IPS-18c (cell line): ENCODE results near the gene HSPA14.
"Not testable (repeated sequence)": the region's sequence is repeated elsewhere in the genome, so short reads cannot be mapped to it uniquely, and the experiment has no call there.

Experiments
- H3K4me3 ChIP-seq: 2 replicates; pipeline ENCODE4 v1.7.0; 2013; ENCODE audit warnings: low read depth, mild to moderate bottlenecking, low read length, moderate library complexity; ENCODE audit not compliant: insufficient read depth
- H3K9me3 ChIP-seq: one replicate; pipeline ENCODE4 v1.6.1; 2013; ENCODE audit warnings: mild to moderate bottlenecking, low read length, moderate library complexity; ENCODE audit not compliant: control insufficient read depth, insufficient read depth

The HSPA14 gene

GRCh38 chr10:14826076-14826829, 11.9 kb upstream of the HSPA14 start:
- Histone ChIP-seq H3K4me3 (no peak overlapping the region), H3K9me3 (no peaks in the 10 kb centered on the region)

- Histone ChIP-seq H3K4me3 (no peak overlapping the region), H3K9me3 (no peaks in the 10 kb centered on the region)
Measured at GRCh38 chr10:14833106-14833505, 5.0 kb upstream of the HSPA14 start.

GRCh38 chr10:14836208-14836607, 1.9 kb upstream of the HSPA14 start:
- Histone ChIP-seq H3K4me3 (no peak overlapping the region), H3K9me3 (no peaks in the 10 kb centered on the region)

- Histone ChIP-seq H3K9me3 (no peaks in the 10 kb centered on the region), H3K4me3 (peak overlapping the region; percentile 83; the same call in 1 of the 2 replicates)
Measured at GRCh38 chr10:14837003-14837756, 926 bp upstream of the HSPA14 start.

GRCh38 chr10:14838582-14839304, 637 bp downstream of the HSPA14 start:
- H3K4me3 ChIP-seq = peak overlapping the region; percentile 83
- no peaks in the 10 kb centered on the region for H3K9me3 ChIP-seq

- no peaks in the 10 kb centered on the region for H3K9me3 ChIP-seq
- H3K4me3 ChIP-seq = peak overlapping the region; percentile 83
Measured at GRCh38 chr10:14839305-14839695, 1.2 kb downstream of the HSPA14 start.

- no peaks in the 10 kb centered on the region for H3K9me3 ChIP-seq
Measured at GRCh38 chr10:14840178-14840577, 2.1 kb downstream of the HSPA14 start.

GRCh38 chr10:14843327-14843988, 5.4 kb downstream of the HSPA14 start:
- H3K9me3 ChIP-seq = no peaks in the 10 kb centered on the region
- no peak overlapping the region for H3K4me3 ChIP-seq

More at GRCh38 chr10:14840178-14840577, 2.1 kb downstream of the HSPA14 start:
- no peak overlapping the region for H3K4me3 ChIP-seq

GRCh38 chr10:14844948-14845347, 6.8 kb downstream of the HSPA14 start:
- H3K4me3 ChIP-seq = no peak overlapping the region
- H3K9me3 ChIP-seq = no peaks in the 10 kb centered on the region

- Histone ChIP-seq H3K9me3 (no peaks in the 10 kb centered on the region), H3K4me3 (no peak overlapping the region)
Measured at GRCh38 chr10:14852236-14852635, 14.1 kb downstream of the HSPA14 start.

- H3K4me3 ChIP-seq = no peak overlapping the region
- no peaks in the 10 kb centered on the region for H3K9me3 ChIP-seq
Measured at GRCh38 chr10:14855453-14855852, 17.3 kb downstream of the HSPA14 start.

GRCh38 chr10:14858338-14858960, 20.3 kb downstream of the HSPA14 start:
- Histone ChIP-seq H3K9me3 (no peaks in the 10 kb centered on the region), H3K4me3 (no peak overlapping the region)

GRCh38 chr10:14859043-14859442, 20.9 kb downstream of the HSPA14 start:
- H3K9me3 ChIP-seq = no peaks in the 10 kb centered on the region
- no peak overlapping the region for H3K4me3 ChIP-seq

- no peaks in the 10 kb centered on the region for H3K9me3 ChIP-seq
- H3K4me3 ChIP-seq = no peak overlapping the region
Measured at GRCh38 chr10:14859775-14860174, 21.7 kb downstream of the HSPA14 start.

- Histone ChIP-seq H3K9me3 (no peaks in the 10 kb centered on the region), H3K4me3 (no peak overlapping the region)
Measured at GRCh38 chr10:14860791-14861190, 22.7 kb downstream of the HSPA14 start.

- not testable (repeated sequence) for H3K9me3 ChIP-seq, H3K4me3 ChIP-seq
Measured at GRCh38 chr10:14864466-14864865, 26.4 kb downstream of the HSPA14 start.

GRCh38 chr10:14864871-14865270, 26.8 kb downstream of the HSPA14 start:
- H3K9me3 ChIP-seq, H3K4me3 ChIP-seq: not testable (repeated sequence)
